GM12874 (cell line): ENCODE data around the gene SVIL.

Experiments
- TF ChIP-seq, protein P1 (sequence below): IDR thresholded peaks from 2 replicates; pipeline ENCODE4 v1.5.1; 2011; ENCODE audit warnings: low read depth, mild to moderate bottlenecking, control low read depth, low read length, moderate library complexity; ENCODE audit not compliant: insufficient read depth

Gene SVIL

DNA sequence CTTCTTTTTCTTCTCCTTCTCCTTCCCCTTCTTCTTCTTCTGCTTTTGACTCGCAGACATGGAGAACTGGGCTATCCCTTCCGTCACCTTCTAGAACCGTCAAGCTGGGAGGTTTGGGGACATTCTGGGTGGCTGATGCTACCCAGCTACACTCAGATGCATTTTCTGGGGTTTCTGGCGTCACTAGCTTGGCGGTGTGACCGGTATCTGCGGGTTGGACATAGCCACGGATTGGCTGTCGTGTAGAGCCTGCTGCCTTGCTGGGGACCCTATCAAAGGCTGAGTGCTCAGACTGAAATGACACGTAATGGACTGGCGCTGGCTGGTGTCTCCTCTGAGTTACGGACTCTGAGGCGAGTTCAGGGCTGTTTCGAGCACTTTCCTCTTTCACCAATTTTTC lies 101.7 kb downstream of the SVIL start:
- TF ChIP-seq, protein P1, sequence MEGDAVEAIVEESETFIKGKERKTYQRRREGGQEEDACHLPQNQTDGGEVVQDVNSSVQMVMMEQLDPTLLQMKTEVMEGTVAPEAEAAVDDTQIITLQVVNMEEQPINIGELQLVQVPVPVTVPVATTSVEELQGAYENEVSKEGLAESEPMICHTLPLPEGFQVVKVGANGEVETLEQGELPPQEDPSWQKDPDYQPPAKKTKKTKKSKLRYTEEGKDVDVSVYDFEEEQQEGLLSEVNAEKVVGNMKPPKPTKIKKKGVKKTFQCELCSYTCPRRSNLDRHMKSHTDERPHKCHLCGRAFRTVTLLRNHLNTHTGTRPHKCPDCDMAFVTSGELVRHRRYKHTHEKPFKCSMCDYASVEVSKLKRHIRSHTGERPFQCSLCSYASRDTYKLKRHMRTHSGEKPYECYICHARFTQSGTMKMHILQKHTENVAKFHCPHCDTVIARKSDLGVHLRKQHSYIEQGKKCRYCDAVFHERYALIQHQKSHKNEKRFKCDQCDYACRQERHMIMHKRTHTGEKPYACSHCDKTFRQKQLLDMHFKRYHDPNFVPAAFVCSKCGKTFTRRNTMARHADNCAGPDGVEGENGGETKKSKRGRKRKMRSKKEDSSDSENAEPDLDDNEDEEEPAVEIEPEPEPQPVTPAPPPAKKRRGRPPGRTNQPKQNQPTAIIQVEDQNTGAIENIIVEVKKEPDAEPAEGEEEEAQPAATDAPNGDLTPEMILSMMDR, result no peak

- TF ChIP-seq, protein P1, result no peak
Observed at GRCh38 chr10:29532256-29532878, 102.4 kb downstream of the SVIL start.

GRCh38 chr10:29530112-29530976 lies 104.4 kb downstream of the SVIL start:
- TF ChIP-seq, protein P1, result no peak

DNA sequence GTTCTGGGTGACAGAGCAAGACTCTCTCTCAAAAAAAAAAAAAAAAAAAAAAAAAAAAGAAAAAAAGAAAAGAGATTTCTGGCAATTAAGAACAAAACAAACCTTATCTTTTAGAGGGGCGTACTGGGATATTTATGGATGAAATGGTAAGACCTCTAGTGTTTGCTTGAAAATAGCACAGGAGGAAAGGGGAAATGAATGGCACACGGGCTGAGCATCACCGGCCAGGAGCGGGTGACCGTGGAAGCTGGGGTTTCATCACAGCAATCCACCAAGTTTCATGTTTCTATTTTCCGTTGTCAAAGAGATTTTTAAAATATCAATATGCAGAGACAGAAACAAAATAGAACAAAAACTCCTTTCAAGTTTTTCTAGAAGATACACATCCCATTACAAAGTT lies 105.6 kb downstream of the SVIL start:
- TF ChIP-seq, protein P1, result no peak

GRCh38 chr10:29525762-29526161 lies 109.0 kb downstream of the SVIL start:
- TF ChIP-seq, protein P1, result no peak

- TF ChIP-seq, protein P1, result no peak
Observed at GRCh38 chr10:29524720-29525119, 110.1 kb downstream of the SVIL start.

- TF ChIP-seq, protein P1, result no peak
Observed at GRCh38 chr10:29524294-29524693, 110.5 kb downstream of the SVIL start.
